ENCODE measurements around the gene RIC8A. TPM values are rescaled to one million over a fixed set of nuclear protein-coding genes. Genes with fewer than 3 reads are reported as not detected.

Gene RIC8A
- total RNA-seq, 1 experiment from 2014 or later = 129 TPM

GRCh38 chr11:211741-212140 lies 4.2 kb downstream of the RIC8A start:
- Histone ChIP-seq H3K9me3 (ENCODE audit: insufficient read depth, low read depth) (no peaks in the 10 kb centered on the region), H3K4me2 (no peak overlapping the region), H3K79me2 (ENCODE audit: low read depth) (peaks cover 32% of the 10 kb centered on the region), H3K4me3 (no peak overlapping the region), H4K20me1 (ENCODE audit: insufficient read depth) (no peaks in the 10 kb centered on the region), H3K9me2 (ENCODE audit: insufficient read depth) (no peaks in the 10 kb centered on the region), H3K36me3 (ENCODE audit: low read depth) (no peaks in the 10 kb centered on the region), H3F3A (ENCODE audit: insufficient read depth, low read depth) (peaks cover 28% of the 10 kb centered on the region), H2AFZ (no peak overlapping the region), H3K27me3 (ENCODE audit: insufficient read depth, low read depth) (no peaks in the 10 kb centered on the region), H3K27ac (no peak overlapping the region), H3K4me1 (replicated peaks; ENCODE audit: insufficient read depth) (peaks cover 11% of the 10 kb centered on the region)
- CTCF ChIA-PET = no interaction called here
- TF ChIP-seq EZH2 (IDR thresholded peaks at IDR 0.05; ENCODE audit: low read depth) = no peak
- intact Hi-C loops (cut with micrococcal nuclease; ENCODE audit: unreplicated experiment) = no loop called here
- no peak for DNase-seq
- BruUV-seq (replicated peaks) = no TSS peak
- POLR2A ChIA-PET (ENCODE audit: unreplicated experiment) = no interaction called here

- Histone ChIP-seq H2AFZ (no peak overlapping the region), H3K9me3 (ENCODE audit: insufficient read depth, low read depth) (no peaks in the 10 kb centered on the region), H3K27me3 (ENCODE audit: insufficient read depth, low read depth) (no peaks in the 10 kb centered on the region), H4K20me1 (ENCODE audit: insufficient read depth) (no peaks in the 10 kb centered on the region), H3K9me2 (ENCODE audit: insufficient read depth) (no peaks in the 10 kb centered on the region), H3K4me2 (no peak overlapping the region), H3K4me1 (replicated peaks; ENCODE audit: insufficient read depth) (peaks cover 11% of the 10 kb centered on the region), H3K27ac (no peak overlapping the region), H3F3A (ENCODE audit: insufficient read depth, low read depth) (peaks cover 28% of the 10 kb centered on the region), H3K36me3 (ENCODE audit: low read depth) (no peaks in the 10 kb centered on the region), H3K4me3 (no peak overlapping the region), H3K79me2 (ENCODE audit: low read depth) (peaks cover 28% of the 10 kb centered on the region)
- DNase-seq = no peak
- CTCF ChIA-PET = no interaction called here
- POLR2A ChIA-PET (ENCODE audit: unreplicated experiment) = no interaction called here
- no peak for TF ChIP-seq CTCF (conservative IDR thresholded peaks at IDR 0.05)
- no peak for TF ChIP-seq EZH2 (IDR thresholded peaks at IDR 0.05; ENCODE audit: low read depth)
- intact Hi-C loops (cut with micrococcal nuclease; ENCODE audit: unreplicated experiment) = no loop called here
- BruUV-seq (replicated peaks) = no TSS peak
These were observed 4.9 kb downstream of the RIC8A start for GRCh38 chr11:212150-213100.

GRCh38 chr11:213111-213510 lies 5.6 kb downstream of the RIC8A start:
- Histone ChIP-seq H3K27ac (no peak overlapping the region), H3K4me3 (no peak overlapping the region), H3K79me2 (ENCODE audit: low read depth) (peaks cover 25% of the 10 kb centered on the region), H3K27me3 (ENCODE audit: insufficient read depth, low read depth) (no peaks in the 10 kb centered on the region), H3K4me2 (no peak overlapping the region), H3F3A (ENCODE audit: insufficient read depth, low read depth) (peaks cover 21% of the 10 kb centered on the region), H2AFZ (no peak overlapping the region), H4K20me1 (ENCODE audit: insufficient read depth) (no peaks in the 10 kb centered on the region), H3K4me1 (replicated peaks; ENCODE audit: insufficient read depth) (peaks cover 11% of the 10 kb centered on the region), H3K9me2 (ENCODE audit: insufficient read depth) (no peaks in the 10 kb centered on the region), H3K36me3 (ENCODE audit: low read depth) (no peaks in the 10 kb centered on the region), H3K9me3 (ENCODE audit: insufficient read depth, low read depth) (no peaks in the 10 kb centered on the region)
- BruUV-seq (replicated peaks) = no TSS peak
- CTCF ChIA-PET = interaction anchor here (0.5 kb wide), 1 partner anchor 181 kb away, joined by 4 read pairs; the partner anchor contains the start of gene PKP3
- POLR2A ChIA-PET (ENCODE audit: unreplicated experiment) = no interaction called here
- TF ChIP-seq EZH2 (IDR thresholded peaks at IDR 0.05; ENCODE audit: low read depth) (no peak), CTCF (conservative IDR thresholded peaks at IDR 0.05) (no peak)
- intact Hi-C loops (cut with micrococcal nuclease; ENCODE audit: unreplicated experiment) = no loop called here
- DNase-seq = no peak

All from PC-9 (cell line).